H9 (cell line): ENCODE measurements around the gene RICTOR. TPM values are rescaled to one million over a fixed set of nuclear protein-coding genes. Genes with fewer than 3 reads are reported as not detected.

Source experiments
- DNase-seq: peaks from one replicate; pipeline ENCODE4 v3.0.0-alpha.2; 2017
- H2AFZ ChIP-seq: one replicate; pipeline ENCODE4 v1.6.1; 2013; ENCODE audit warnings: mild to moderate bottlenecking, low read length, control low read depth, moderate library complexity
- H2AK5ac ChIP-seq: 2 replicates; pipeline ENCODE4 v1.6.1; 2013; ENCODE audit warnings: low read length, control low read depth, mixed read lengths; ENCODE audit not compliant: insufficient read length
- H2BK120ac ChIP-seq: one replicate; pipeline ENCODE4 v1.6.1; 2013; ENCODE audit warnings: low read depth, mild to moderate bottlenecking, low read length, control low read depth, inconsistent platforms; ENCODE audit not compliant: poor library complexity, severe bottlenecking
- H2BK12ac ChIP-seq: 2 replicates; pipeline ENCODE4 v1.6.1; 2013; ENCODE audit warnings: low read length, control low read depth, mixed read lengths, low read depth; ENCODE audit not compliant: insufficient read length
- H2BK15ac ChIP-seq: 2 replicates; pipeline ENCODE4 v1.6.1; 2013; ENCODE audit warnings: low read depth, low read length, control low read depth
- H2BK20ac ChIP-seq: one replicate; pipeline ENCODE4 v1.6.1; 2013; ENCODE audit warnings: low read depth, mild to moderate bottlenecking, low read length, control low read depth, inconsistent platforms; ENCODE audit not compliant: poor library complexity, severe bottlenecking
- H2BK5ac ChIP-seq: 2 replicates; pipeline ENCODE4 v1.6.1; 2013; ENCODE audit warnings: low read length, control low read depth, mixed read lengths; ENCODE audit not compliant: insufficient read length
- H3K14ac ChIP-seq: 2 replicates; pipeline ENCODE4 v1.6.1; 2013; ENCODE audit warnings: low read length, control low read depth; ENCODE audit not compliant: insufficient read depth
- H3K18ac ChIP-seq: 2 replicates; pipeline ENCODE4 v1.6.1; 2013; ENCODE audit warnings: low read depth, mild to moderate bottlenecking, mixed read lengths, low read length, control low read depth; ENCODE audit not compliant: insufficient read length
- H3K23ac ChIP-seq: 2 replicates; pipeline ENCODE4 v1.6.1; 2013; ENCODE audit warnings: low read length, control low read depth, mixed read lengths, low read depth; ENCODE audit not compliant: insufficient read length
- H3K23me2 ChIP-seq: 2 replicates; pipeline ENCODE4 v1.6.1; 2013; ENCODE audit warnings: low read depth, mild to moderate bottlenecking, mixed read lengths, low read length, control low read depth; ENCODE audit not compliant: insufficient read length, poor library complexity, severe bottlenecking
- H3K27ac ChIP-seq: 2 replicates; pipeline ENCODE4 v1.5.1; 2013; ENCODE audit warnings: low read length, control low read depth, mixed read lengths, low read depth; ENCODE audit not compliant: insufficient read length
- H3K27me3 ChIP-seq: 2 replicates; pipeline ENCODE4 v1.6.1; 2013; ENCODE audit warnings: low read length, control low read depth, inconsistent platforms; ENCODE audit not compliant: insufficient read depth
- H3K4ac ChIP-seq: 2 replicates; pipeline ENCODE4 v1.6.1; 2013; ENCODE audit warnings: low read depth, mild to moderate bottlenecking, control low read depth, inconsistent platforms, low read length, moderate library complexity
- H3K4me1 ChIP-seq: 2 replicates; pipeline ENCODE4 v1.6.1; 2013; ENCODE audit warnings: low read length, control low read depth, inconsistent platforms; ENCODE audit not compliant: insufficient read depth
- H3K4me2 ChIP-seq: 2 replicates; pipeline ENCODE4 v1.6.1; 2013; ENCODE audit warnings: low read length, control low read depth, mixed read lengths; ENCODE audit not compliant: insufficient read length, insufficient read depth
- H3K56ac ChIP-seq: 2 replicates; pipeline ENCODE4 v1.6.1; 2013; ENCODE audit warnings: low read depth, mild to moderate bottlenecking, mixed read lengths, low read length, control low read depth; ENCODE audit not compliant: insufficient read length
- H3K79me1 ChIP-seq: 2 replicates; pipeline ENCODE4 v1.6.1; 2013; ENCODE audit warnings: low read depth, mild to moderate bottlenecking, moderate library complexity, low read length, control low read depth, inconsistent platforms; ENCODE audit not compliant: insufficient read depth, poor library complexity, severe bottlenecking
- H3K79me2 ChIP-seq: 2 replicates; pipeline ENCODE4 v1.6.1; 2013; ENCODE audit warnings: low read length, control low read depth, inconsistent platforms; ENCODE audit not compliant: insufficient read depth
- H3K9ac ChIP-seq: 2 replicates; pipeline ENCODE4 v1.6.1; 2013; ENCODE audit warnings: low read length, control low read depth, mixed read lengths; ENCODE audit not compliant: insufficient read length; ENCODE audit errors: extremely low read depth
- H3K9me3 ChIP-seq: one replicate; pipeline ENCODE4 v1.6.1; 2013; ENCODE audit warnings: low read depth, low read length, inconsistent platforms; ENCODE audit not compliant: control insufficient read depth
- H3T11ph ChIP-seq: one replicate; pipeline ENCODE4 v1.6.1; 2013; ENCODE audit warnings: mild to moderate bottlenecking, low read length, control low read depth, inconsistent platforms
- H4K20me1 ChIP-seq: one replicate; pipeline ENCODE4 v1.6.1; 2013; ENCODE audit not compliant: control insufficient read depth, insufficient read length, insufficient read depth
- H4K5ac ChIP-seq: 2 replicates; pipeline ENCODE4 v1.6.1; 2013; ENCODE audit warnings: low read depth, mild to moderate bottlenecking, mixed read lengths, low read length, control low read depth; ENCODE audit not compliant: insufficient read length
- H4K8ac ChIP-seq: replicated peaks from 2 replicates; pipeline ENCODE4 v1.6.1; 2013; ENCODE audit warnings: low read length, control low read depth, mixed read lengths, low read depth; ENCODE audit not compliant: insufficient read length
- H4K91ac ChIP-seq: 2 replicates; pipeline ENCODE4 v1.6.1; 2013; ENCODE audit warnings: low read depth, mild to moderate bottlenecking, moderate library complexity, mixed read lengths, low read length, control low read depth; ENCODE audit not compliant: insufficient read length
- H3K27ac Mint-ChIP-seq, 3 experiments: 2 replicates in 2 of 3; 3 replicates in 1 of 3; pipeline ENCODE4 v1.8.0; 2020 to 2021; ENCODE audit warnings: mixed read lengths in 3 of 3, mild to moderate bottlenecking in 1 of 3, moderate library complexity in 1 of 3
- H3K27me3 Mint-ChIP-seq: 2 replicates; pipeline ENCODE4 v1.8.0; 2021; ENCODE audit warnings: low read depth, mild to moderate bottlenecking, moderate library complexity, mixed read lengths
- H3K36me3 Mint-ChIP-seq, 3 experiments: 2 replicates in 2 of 3; 3 replicates in 1 of 3; pipeline ENCODE4 v1.8.0; 2020 to 2021; ENCODE audit warnings: low read depth in 3 of 3, mixed read lengths in 3 of 3; ENCODE audit not compliant: insufficient read depth in 1 of 3
- H3K4me1 Mint-ChIP-seq, 2 experiments: 2 replicates each; pipeline ENCODE4 v1.8.0; 2020; ENCODE audit warnings: mixed read lengths in 2 of 2
- H3K4me3 Mint-ChIP-seq, 2 experiments: 2 replicates in 1 of 2; 3 replicates in 1 of 2; pipeline ENCODE4 v1.8.0; 2020 to 2021; ENCODE audit warnings: mild to moderate bottlenecking in 2 of 2, mixed read lengths in 2 of 2, moderate library complexity in 1 of 2
- H3K9me3 Mint-ChIP-seq, 2 experiments: 2 replicates in 1 of 2; 3 replicates in 1 of 2; pipeline ENCODE4 v1.8.0; 2020; ENCODE audit warnings: mild to moderate bottlenecking in 2 of 2, mixed read lengths in 2 of 2, moderate library complexity in 1 of 2
- WGBS: extraction: QIAGEN DNeasy Blood & Tissue Kit; methylation state at CpG from one replicate; pipeline ENCODE4 v1.1.7; 2013; ENCODE audit warnings: missing lambda C conversion rate, low lambda C conversion rate, mixed read lengths; ENCODE audit not compliant: insufficient read length; ENCODE audit errors: extremely low coverage; 5-methylcytosine and 5-hydroxymethylcytosine counted together
- total RNA-seq: library from RNA; stranded (reverse); gene quantifications from 2 replicates; pipeline ENCODE4 v1.2.1, GENCODE V29; 2021
- TF ChIP-seq, protein P1 (sequence below): fragments of 200-600 bp; sonication (generic); conservative IDR thresholded peaks from 3 replicates; pipeline ENCODE4 v1.8.0; 2021; ENCODE audit warnings: antibody characterized with exemption, mild to moderate bottlenecking

Gene RICTOR
- total RNA-seq, 1 experiment from 2014 or later, result 20.9 TPM

DNA sequence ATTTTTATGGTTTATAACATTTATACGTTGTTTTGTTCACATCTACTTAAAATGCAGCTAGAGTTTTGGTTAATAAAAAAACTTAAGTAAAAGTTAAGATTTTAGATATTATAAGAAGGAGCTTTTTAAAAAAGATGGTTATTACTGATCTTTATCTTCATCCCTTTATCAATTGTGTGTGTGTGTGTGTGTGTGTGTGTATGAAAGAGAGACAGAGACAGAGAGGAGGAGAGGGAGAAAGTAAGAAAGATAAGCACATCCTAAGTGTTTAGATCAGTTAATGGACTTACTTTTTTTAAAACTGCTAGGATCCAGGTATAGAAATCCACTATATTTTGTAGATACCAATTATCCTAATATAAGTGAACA lies 45.8 kb upstream of the RICTOR start:
- Histone ChIP-seq H2AK5ac (no peak overlapping the region), H3K23ac (no peak overlapping the region), H3K18ac (no peak overlapping the region), H2BK120ac (no peak overlapping the region), H3K56ac (no peak overlapping the region), H3K23me2 (no peaks in the 10 kb centered on the region), H4K20me1 (no peaks in the 10 kb centered on the region), H3K27ac (no peak overlapping the region), H2BK5ac (no peak overlapping the region), H4K8ac (no peak overlapping the region), H3K79me2 (no peaks in the 10 kb centered on the region), H3K4me2 (no peak overlapping the region), H4K5ac (no peak overlapping the region), H3K9me3 (no peaks in the 10 kb centered on the region), H4K91ac (no peak overlapping the region), H3K4ac (no peak overlapping the region), H2BK20ac (no peak overlapping the region), H2BK15ac (no peak overlapping the region), H3K14ac (no peak overlapping the region), H3K27me3 (no peaks in the 10 kb centered on the region), H3T11ph (no peak overlapping the region), H3K4me1 (no peaks in the 10 kb centered on the region), H2BK12ac (no peak overlapping the region), H2AFZ (no peak overlapping the region), H3K79me1 (no peaks in the 10 kb centered on the region), H3K9ac (no peak overlapping the region)
- TF ChIP-seq, protein P1, sequence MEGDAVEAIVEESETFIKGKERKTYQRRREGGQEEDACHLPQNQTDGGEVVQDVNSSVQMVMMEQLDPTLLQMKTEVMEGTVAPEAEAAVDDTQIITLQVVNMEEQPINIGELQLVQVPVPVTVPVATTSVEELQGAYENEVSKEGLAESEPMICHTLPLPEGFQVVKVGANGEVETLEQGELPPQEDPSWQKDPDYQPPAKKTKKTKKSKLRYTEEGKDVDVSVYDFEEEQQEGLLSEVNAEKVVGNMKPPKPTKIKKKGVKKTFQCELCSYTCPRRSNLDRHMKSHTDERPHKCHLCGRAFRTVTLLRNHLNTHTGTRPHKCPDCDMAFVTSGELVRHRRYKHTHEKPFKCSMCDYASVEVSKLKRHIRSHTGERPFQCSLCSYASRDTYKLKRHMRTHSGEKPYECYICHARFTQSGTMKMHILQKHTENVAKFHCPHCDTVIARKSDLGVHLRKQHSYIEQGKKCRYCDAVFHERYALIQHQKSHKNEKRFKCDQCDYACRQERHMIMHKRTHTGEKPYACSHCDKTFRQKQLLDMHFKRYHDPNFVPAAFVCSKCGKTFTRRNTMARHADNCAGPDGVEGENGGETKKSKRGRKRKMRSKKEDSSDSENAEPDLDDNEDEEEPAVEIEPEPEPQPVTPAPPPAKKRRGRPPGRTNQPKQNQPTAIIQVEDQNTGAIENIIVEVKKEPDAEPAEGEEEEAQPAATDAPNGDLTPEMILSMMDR, result no peak
- WGBS, result no CpG with 5 or more reads among the region's 1 CpG
- no peaks in the 10 kb centered on the region for H3K4me1 Mint-ChIP-seq
- no peaks in the 10 kb centered on the region for H3K9me3 Mint-ChIP-seq
- DNase-seq, result no peak
- H3K36me3 Mint-ChIP-seq, result no peaks in the 10 kb centered on the region
- H3K27ac Mint-ChIP-seq, result no peak overlapping the region
- H3K4me3 Mint-ChIP-seq, result no peak overlapping the region
- H3K27me3 Mint-ChIP-seq, result no peaks in the 10 kb centered on the region
